Tibial nerve (tissue), 4 donors: ENCODE data around the gene TRMT11. TPM values are rescaled to one million over a fixed set of nuclear protein-coding genes. Genes with fewer than 3 reads are reported as not detected.

Experiments
- DNase-seq, 2 donors: peaks; one replicate each; pipeline ENCODE4 v3.0.0-alpha.2; 2019; ENCODE audit warnings: low spot score in 2 of 2
- H3K27ac ChIP-seq, 4 donors: fragments of 200-600 bp; sonication (generic) in 3 of 4; one replicate each; pipeline ENCODE4 v1.5.1; 2017 to 2019; ENCODE audit warnings: mild to moderate bottlenecking in 1 of 4
- H3K27me3 ChIP-seq, 2 donors: fragments of 200-600 bp; sonication (generic) in 1 of 2; one replicate each; pipeline versions ENCODE4 v1.5.1 to v1.6.0; 2017 to 2019
- H3K36me3 ChIP-seq, 3 donors: fragments of 200-600 bp; sonication (generic); one replicate each; pipeline ENCODE4 v1.5.1; 2018 to 2019
- H3K4me1 ChIP-seq, 4 donors: fragments of 200-600 bp; sonication (generic) in 3 of 4; one replicate each; pipeline ENCODE4 v1.5.1; 2017 to 2019
- H3K4me3 ChIP-seq, 4 donors: fragments of 200-600 bp; sonication (generic) in 3 of 4; one replicate each; pipeline ENCODE4 v1.5.1; 2017 to 2019; ENCODE audit warnings: mild to moderate bottlenecking in 1 of 4, moderate library complexity in 1 of 4
- H3K9me3 ChIP-seq, 4 donors: fragments of 200-600 bp; sonication (generic) in 3 of 4; one replicate each; pipeline ENCODE4 v1.5.1; 2017 to 2019
- CTCF ChIP-seq, 5 experiments: fragments of 200-600 bp in 3 of 5; fragments of 450-650 bp in 2 of 5; sonication (generic) in 3 of 5; IDR thresholded peaks; one replicate each; pipeline ENCODE4 v1.5.1; 2016 to 2019; ENCODE audit warnings: antibody characterized with exemption in 5 of 5, mild to moderate bottlenecking in 3 of 5, moderate library complexity in 2 of 5
- EP300 ChIP-seq, 2 donors: sonication (generic); formaldehyde crosslinking; IDR thresholded peaks; one replicate each; pipeline ENCODE4 v1.6.1; 2017; ENCODE audit warnings: antibody characterized with exemption in 2 of 2, mild to moderate bottlenecking in 1 of 2
- POLR2A ChIP-seq, 2 donors: fragments of 450-650 bp; IDR thresholded peaks; one replicate each; pipeline ENCODE4 v1.6.1; 2017; ENCODE audit warnings: antibody characterized with exemption in 2 of 2, mild to moderate bottlenecking in 2 of 2, moderate library complexity in 2 of 2
- WGBS, 2 donors: methylation state at CpG; one replicate each; pipeline ENCODE4 v1.1.5; 2018; 5-methylcytosine and 5-hydroxymethylcytosine counted together
- total RNA-seq, 4 donors: library from RNA; depleted of rRNA; stranded (reverse); fragments of >200 nt; gene quantifications; one replicate each; pipeline ENCODE4 v1.1.0, GENCODE V29; 2016

TRMT11 gene
- total RNA-seq, 4 donors from 2014 or later = 29.7 to 40.8 (median 33.7) TPM

GRCh38 chr6:126033696-126034095, 47.4 kb downstream of the TRMT11 start:
- Histone ChIP-seq H3K9me3 (no peaks in the 10 kb centered on the region), H3K27ac (no peak overlapping the region), H3K27me3 (no peaks in the 10 kb centered on the region), H3K36me3 (peaks cover 0 to 10% (median 0%) of the 10 kb centered on the region in 3 donors), H3K4me1 (peaks cover 0 to 10% (median 2%) of the 10 kb centered on the region in 4 donors), H3K4me3 (no peak overlapping the region)
- DNase-seq = peak in 1 of 2 donors; percentile 40
- TF ChIP-seq POLR2A (IDR thresholded peaks at IDR 0.05) = no peak
- TF ChIP-seq CTCF (IDR thresholded peaks at IDR 0.05) = peak in 4 of 5 experiments; percentile 17 to 50 (median 28)
- no peak for TF ChIP-seq EP300 (IDR thresholded peaks at IDR 0.05)
- WGBS, 2 donors = 3 to 4% methylated on average over 3 of the region's 3 CpGs

GRCh38 chr6:126034656-126035055, 48.3 kb downstream of the TRMT11 start:
- no peaks in the 10 kb centered on the region for H3K9me3 ChIP-seq
- peaks cover 0 to 17% (median 0%) of the 10 kb centered on the region in 3 donors for H3K36me3 ChIP-seq
- no peak overlapping the region for H3K27ac ChIP-seq
- H3K4me1 ChIP-seq = peaks cover 0 to 10% (median 2%) of the 10 kb centered on the region in 4 donors
- H3K27me3 ChIP-seq = no peaks in the 10 kb centered on the region
- TF ChIP-seq POLR2A (IDR thresholded peaks at IDR 0.05) = no peak
- TF ChIP-seq CTCF (IDR thresholded peaks at IDR 0.05) = no peak
- TF ChIP-seq EP300 (IDR thresholded peaks at IDR 0.05) = no peak
- no peak overlapping the region for H3K4me3 ChIP-seq
- WGBS, 2 donors = 90 to 92% methylated on average over 6 of the region's 6 CpGs
- DNase-seq = no peak

GRCh38 chr6:126035764-126036163, 49.4 kb downstream of the TRMT11 start:
- peaks cover 0 to 14% (median 2%) of the 10 kb centered on the region in 4 donors for H3K4me1 ChIP-seq
- H3K27ac ChIP-seq = no peak overlapping the region
- H3K9me3 ChIP-seq = no peaks in the 10 kb centered on the region
- 92 to 95% methylated on average over 2 of the region's 2 CpGs for WGBS, 2 donors
- H3K27me3 ChIP-seq = no peaks in the 10 kb centered on the region
- H3K4me3 ChIP-seq = no peak overlapping the region
- TF ChIP-seq CTCF (IDR thresholded peaks at IDR 0.05) (no peak), EP300 (IDR thresholded peaks at IDR 0.05) (no peak), POLR2A (IDR thresholded peaks at IDR 0.05) (no peak)
- peaks cover 0 to 22% (median 0%) of the 10 kb centered on the region in 3 donors for H3K36me3 ChIP-seq
- DNase-seq = no peak

GRCh38 chr6:126038234-126038633, 51.9 kb downstream of the TRMT11 start:
- Histone ChIP-seq H3K36me3 (peaks cover 0 to 20% (median 0%) of the 10 kb centered on the region in 3 donors), H3K4me3 (no peak overlapping the region), H3K27ac (no peak overlapping the region), H3K4me1 (peaks cover 0 to 19% (median 4%) of the 10 kb centered on the region in 4 donors), H3K27me3 (no peaks in the 10 kb centered on the region), H3K9me3 (no peaks in the 10 kb centered on the region)
- DNase-seq = no peak
- TF ChIP-seq CTCF (IDR thresholded peaks at IDR 0.05) (no peak), EP300 (IDR thresholded peaks at IDR 0.05) (no peak), POLR2A (IDR thresholded peaks at IDR 0.05) (no peak)

- Histone ChIP-seq H3K4me1 (peaks cover 0 to 10% (median 2%) of the 10 kb centered on the region in 4 donors), H3K36me3 (peaks cover 0 to 23% (median 0%) of the 10 kb centered on the region in 3 donors), H3K27ac (peak overlapping the region in 1 of 4 donors; percentile 23), H3K9me3 (peaks cover 0 to 3% (median 0%) of the 10 kb centered on the region in 4 donors), H3K4me3 (no peak overlapping the region), H3K27me3 (no peaks in the 10 kb centered on the region)
- TF ChIP-seq CTCF (IDR thresholded peaks at IDR 0.05) = no peak
- no peak for TF ChIP-seq EP300 (IDR thresholded peaks at IDR 0.05)
- no peak for TF ChIP-seq POLR2A (IDR thresholded peaks at IDR 0.05)
- WGBS, 2 donors = 70 to 80% methylated on average over 2 of the region's 2 CpGs
- DNase-seq = no peak
These were observed 52.9 kb downstream of the TRMT11 start for GRCh38 chr6:126039284-126039683.
